Hepatocyte (in vitro differentiated cells): ENCODE measurements around the gene MFSD6. TPM values are rescaled to one million over a fixed set of nuclear protein-coding genes. Genes with fewer than 3 reads are reported as not detected.

ENCODE experiments used
- DNase-seq: peaks from one replicate; pipeline ENCODE4 v3.0.0-alpha.2; 2016; ENCODE audit warnings: low spot score
- H2AFZ ChIP-seq: fragments of 200-600 bp; sonication (generic); 2 replicates; pipeline ENCODE4 v1.6.0; 2016; ENCODE audit warnings: antibody characterized with exemption, mild to moderate bottlenecking
- H3K27ac ChIP-seq: fragments of 200-600 bp; sonication (generic); 2 replicates; pipeline ENCODE4 v1.5.1; 2016; ENCODE audit warnings: mild to moderate bottlenecking
- H3K27me3 ChIP-seq: fragments of 200-600 bp; sonication (generic); 2 replicates; pipeline ENCODE4 v1.6.1; 2016
- H3K36me3 ChIP-seq: fragments of 200-600 bp; sonication (generic); replicated peaks from 2 replicates; pipeline ENCODE4 v1.5.1; 2016; ENCODE audit warnings: low read depth; ENCODE audit not compliant: insufficient read depth
- H3K4me1 ChIP-seq: fragments of 200-600 bp; sonication (generic); 2 replicates; pipeline ENCODE4 v1.5.1; 2016; ENCODE audit warnings: mild to moderate bottlenecking, moderate library complexity; ENCODE audit not compliant: insufficient read depth
- H3K4me2 ChIP-seq: fragments of 200-600 bp; sonication (generic); 2 replicates; pipeline ENCODE4 v1.6.0; 2016
- H3K4me3 ChIP-seq: fragments of 200-600 bp; sonication (generic); 2 replicates; pipeline ENCODE4 v1.5.1; 2016; ENCODE audit warnings: mild to moderate bottlenecking
- H3K79me2 ChIP-seq: fragments of 200-600 bp; sonication (generic); 2 replicates; pipeline ENCODE4 v1.6.0; 2017; ENCODE audit warnings: mild to moderate bottlenecking
- H3K9me2 ChIP-seq: fragments of 200-600 bp; sonication (generic); replicated peaks from 2 replicates; pipeline ENCODE4 v1.6.0; 2017; ENCODE audit warnings: mild to moderate bottlenecking; ENCODE audit not compliant: insufficient read depth
- H3K9me3 ChIP-seq: fragments of 200-600 bp; sonication (generic); 2 replicates; pipeline ENCODE4 v1.5.1; 2016; ENCODE audit warnings: low read depth, mild to moderate bottlenecking
- H4K20me1 ChIP-seq: fragments of 200-600 bp; sonication (generic); 2 replicates; pipeline ENCODE4 v1.6.0; 2016; ENCODE audit warnings: mild to moderate bottlenecking; ENCODE audit not compliant: insufficient read depth, poor library complexity, severe bottlenecking
- EZH2 ChIP-seq: fragments of 200-600 bp; sonication (generic); IDR thresholded peaks from 2 replicates; pipeline ENCODE4 v1.6.1; 2016; ENCODE audit warnings: antibody characterized with exemption, mild to moderate bottlenecking, borderline replicate concordance
- EZH2phosphoT487 ChIP-seq: fragments of 200-600 bp; sonication (generic); IDR thresholded peaks from one replicate; pipeline ENCODE4 v1.6.1; 2018; ENCODE audit warnings: antibody characterized with exemption, mild to moderate bottlenecking, low read depth, moderate library complexity; ENCODE audit not compliant: unreplicated experiment, severe bottlenecking
- WGBS: methylation state at CpG from one replicate; pipeline ENCODE4 v1.1.6; 2016; ENCODE audit warnings: low lambda C conversion rate; ENCODE audit errors: missing lambda C conversion rate; 5-methylcytosine and 5-hydroxymethylcytosine counted together
- polyA plus RNA-seq: library from polyadenylated mRNA; unstranded; fragments of >200 nt; fragmentation: Nextera tagmentation; extraction: Ambion mirVana; gene quantifications from 2 replicates; pipeline ENCODE4 v1.2.1, GENCODE V29; 2016
- total RNA-seq: library from RNA; depleted of rRNA; stranded (reverse); fragments of >200 nt; gene quantifications from 2 replicates; pipeline ENCODE4 v1.2.3, GENCODE V29; 2014
- TF ChIP-seq, protein P1 (sequence below): fragments of 200-600 bp; sonication (generic); IDR thresholded peaks from 2 replicates; pipeline ENCODE4 v1.5.1; 2016; ENCODE audit warnings: antibody characterized with exemption, mild to moderate bottlenecking; ENCODE audit not compliant: poor library complexity

Gene MFSD6
- total and polyA plus RNA-seq, 2 experiments from 2014 or later: 9.7 to 15.9 TPM

DNA sequence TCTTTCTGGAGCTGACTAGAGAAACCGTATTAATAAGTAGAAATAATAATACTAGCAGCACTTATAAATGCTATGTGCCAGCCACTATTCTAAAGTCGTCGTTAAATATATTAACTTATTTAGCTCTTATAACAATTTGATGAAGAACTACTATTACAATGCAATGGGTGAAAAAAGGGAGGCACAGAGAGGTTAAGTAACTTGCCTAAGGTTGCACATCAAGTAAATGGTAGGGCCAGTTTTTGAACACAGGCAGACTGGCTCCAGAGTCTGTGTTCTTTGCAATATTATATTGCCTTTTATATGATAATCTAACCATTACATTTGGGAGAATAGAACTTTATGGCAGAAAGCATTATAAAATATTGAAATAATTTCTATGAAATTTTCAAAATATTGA is 47.2 kb upstream of the MFSD6 start:
- Histone ChIP-seq H3K27me3 (no peaks in the 10 kb centered on the region), H3K9me3 (no peaks in the 10 kb centered on the region), H3K79me2 (no peaks in the 10 kb centered on the region), H3K4me2 (no peak overlapping the region), H3K9me2 (no peaks in the 10 kb centered on the region), H4K20me1 (no peaks in the 10 kb centered on the region), H3K4me1 (no peaks in the 10 kb centered on the region), H3K4me3 (no peak overlapping the region), H2AFZ (no peak overlapping the region), H3K36me3 (no peaks in the 10 kb centered on the region), H3K27ac (no peak overlapping the region)
- TF ChIP-seq, protein P1, sequence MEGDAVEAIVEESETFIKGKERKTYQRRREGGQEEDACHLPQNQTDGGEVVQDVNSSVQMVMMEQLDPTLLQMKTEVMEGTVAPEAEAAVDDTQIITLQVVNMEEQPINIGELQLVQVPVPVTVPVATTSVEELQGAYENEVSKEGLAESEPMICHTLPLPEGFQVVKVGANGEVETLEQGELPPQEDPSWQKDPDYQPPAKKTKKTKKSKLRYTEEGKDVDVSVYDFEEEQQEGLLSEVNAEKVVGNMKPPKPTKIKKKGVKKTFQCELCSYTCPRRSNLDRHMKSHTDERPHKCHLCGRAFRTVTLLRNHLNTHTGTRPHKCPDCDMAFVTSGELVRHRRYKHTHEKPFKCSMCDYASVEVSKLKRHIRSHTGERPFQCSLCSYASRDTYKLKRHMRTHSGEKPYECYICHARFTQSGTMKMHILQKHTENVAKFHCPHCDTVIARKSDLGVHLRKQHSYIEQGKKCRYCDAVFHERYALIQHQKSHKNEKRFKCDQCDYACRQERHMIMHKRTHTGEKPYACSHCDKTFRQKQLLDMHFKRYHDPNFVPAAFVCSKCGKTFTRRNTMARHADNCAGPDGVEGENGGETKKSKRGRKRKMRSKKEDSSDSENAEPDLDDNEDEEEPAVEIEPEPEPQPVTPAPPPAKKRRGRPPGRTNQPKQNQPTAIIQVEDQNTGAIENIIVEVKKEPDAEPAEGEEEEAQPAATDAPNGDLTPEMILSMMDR: no peak
- TF ChIP-seq EZH2phosphoT487 (no peak), EZH2 (no peak)
- WGBS: 99% methylated on average over 3 of the region's 3 CpGs
- DNase-seq: no peak

- Histone ChIP-seq H3K36me3 (no peaks in the 10 kb centered on the region), H3K4me1 (no peaks in the 10 kb centered on the region), H3K27me3 (no peaks in the 10 kb centered on the region), H3K4me2 (no peak overlapping the region), H3K79me2 (no peaks in the 10 kb centered on the region), H3K27ac (no peak overlapping the region), H3K9me2 (no peaks in the 10 kb centered on the region), H2AFZ (no peak overlapping the region), H3K9me3 (no peaks in the 10 kb centered on the region), H4K20me1 (no peaks in the 10 kb centered on the region), H3K4me3 (no peak overlapping the region)
- DNase-seq: no peak
- TF ChIP-seq EZH2phosphoT487 (no peak), EZH2 (no peak)
- TF ChIP-seq, protein P1: no peak
- 97% methylated on average over 2 of the region's 2 CpGs for WGBS
Measured at GRCh38 chr2:190361572-190361971, 46.6 kb upstream of the MFSD6 start.

- Histone ChIP-seq H2AFZ (no peak overlapping the region), H3K79me2 (no peaks in the 10 kb centered on the region), H3K4me2 (no peak overlapping the region), H3K4me3 (no peak overlapping the region), H4K20me1 (no peaks in the 10 kb centered on the region), H3K4me1 (no peaks in the 10 kb centered on the region), H3K9me3 (no peaks in the 10 kb centered on the region), H3K36me3 (no peaks in the 10 kb centered on the region), H3K27ac (no peak overlapping the region), H3K9me2 (no peaks in the 10 kb centered on the region), H3K27me3 (no peaks in the 10 kb centered on the region)
- WGBS: 96% methylated on average over 1 of the region's 1 CpG
- no peak for DNase-seq
- TF ChIP-seq, protein P1: no peak
- no peak for TF ChIP-seq EZH2phosphoT487
Measured at GRCh38 chr2:190362894-190363293, 45.3 kb upstream of the MFSD6 start.
